Activated CD4-positive, alpha-beta T cell treated with anti-CD3 and anti-CD28 coated beads, Interleukin-2, amount 10 ng/mL, durations not matched to agents 24 days and 14 days (primary cell): Measurements from ENCODE around the gene CENPQ. TPM values are rescaled to one million over a fixed set of nuclear protein-coding genes. Genes with fewer than 3 reads are reported as not detected.

ENCODE experiments used
- DNase-seq: peaks from one replicate; pipeline ENCODE4 v3.0.0; 2022
- H3K27ac Mint-ChIP-seq: one replicate; pipeline ENCODE4 v1.8.0; 2022; ENCODE audit warnings: mild to moderate bottlenecking, mixed read lengths
- H3K27me3 Mint-ChIP-seq: one replicate; pipeline ENCODE4 v1.8.0; 2022; ENCODE audit warnings: mixed read lengths
- H3K36me3 Mint-ChIP-seq: one replicate; pipeline ENCODE4 v1.8.0; 2022; ENCODE audit warnings: low read depth, mild to moderate bottlenecking, mixed read lengths
- H3K4me1 Mint-ChIP-seq: one replicate; pipeline ENCODE4 v1.8.0; 2021; ENCODE audit warnings: mixed read lengths
- H3K4me3 Mint-ChIP-seq: one replicate; pipeline ENCODE4 v1.8.0; 2022; ENCODE audit warnings: mild to moderate bottlenecking, moderate library complexity, mixed read lengths
- H3K9me3 Mint-ChIP-seq: one replicate; pipeline ENCODE4 v1.8.0; 2021; ENCODE audit warnings: mixed read lengths
- intact Hi-C: fragments of 100-400 bp; cut with micrococcal nuclease; formaldehyde crosslinking; loops from one replicate; pipeline ENCODE4 v1.15.1; 2023
- total RNA-seq: library from RNA; stranded (reverse); gene quantifications from 2 replicates; pipeline ENCODE4 v1.2.3, GENCODE V29; 2022

CENPQ gene
- 16.4 and 18.6 TPM in 2 replicates for total RNA-seq

- intact Hi-C loops: loop anchor here (2.0 kb wide), 1 partner anchor 88 kb away; the partner anchor contains the start of gene C6orf141
- peaks cover 47% of the 10 kb centered on the region for H3K4me1 Mint-ChIP-seq
- H3K9me3 Mint-ChIP-seq: no peaks in the 10 kb centered on the region
- peaks cover 6% of the 10 kb centered on the region for H3K36me3 Mint-ChIP-seq
- DNase-seq: peak; percentile 98
- H3K4me3 Mint-ChIP-seq: peak within 1 kb of the TSS; percentile 96
- no peaks in the 10 kb centered on the region for H3K27me3 Mint-ChIP-seq
- peak within 1 kb of the TSS; percentile 92 for H3K27ac Mint-ChIP-seq
Observed at GRCh38 chr6:49462927-49463611, at the start of gene CENPQ, which contains the start of gene MMUT. CENPQ (plus strand) TSS chr6:49463370; CDS start chr6:49470177, 6,807 bp downstream. MMUT (minus strand) TSS chr6:49463253; CDS start chr6:49459466, 3,787 bp downstream.

- Mint-ChIP-seq H3K27me3 (peaks cover 8% of the 10 kb centered on the region), H3K4me1 (no peaks in the 10 kb centered on the region), H3K4me3 (no peak overlapping the region), H3K27ac (no peak overlapping the region), H3K36me3 (no peaks in the 10 kb centered on the region), H3K9me3 (no peaks in the 10 kb centered on the region)
- intact Hi-C loops: no loop called here
- DNase-seq: no peak
Observed at GRCh38 chr6:49415358-49415757, 47.8 kb upstream of the CENPQ start.

GRCh38 chr6:49416195-49416594, 47.0 kb upstream of the CENPQ start:
- H3K4me1 Mint-ChIP-seq: no peaks in the 10 kb centered on the region
- intact Hi-C loops: no loop called here

GRCh38 chr6:49423817-49424216, 39.4 kb upstream of the CENPQ start:
- intact Hi-C loops: no loop called here
- H3K4me1 Mint-ChIP-seq: no peaks in the 10 kb centered on the region
- no peak overlapping the region for H3K27ac Mint-ChIP-seq
- no peak for DNase-seq
- peaks cover 10% of the 10 kb centered on the region for H3K27me3 Mint-ChIP-seq
- H3K9me3 Mint-ChIP-seq: no peaks in the 10 kb centered on the region
- H3K36me3 Mint-ChIP-seq: no peaks in the 10 kb centered on the region
- H3K4me3 Mint-ChIP-seq: no peak overlapping the region

More at GRCh38 chr6:49416195-49416594, 47.0 kb upstream of the CENPQ start:
- no peak overlapping the region for H3K27ac Mint-ChIP-seq
- no peaks in the 10 kb centered on the region for H3K36me3 Mint-ChIP-seq
- H3K4me3 Mint-ChIP-seq: no peak overlapping the region
- no peak for DNase-seq
- no peaks in the 10 kb centered on the region for H3K9me3 Mint-ChIP-seq
- peaks cover 13% of the 10 kb centered on the region for H3K27me3 Mint-ChIP-seq

GRCh38 chr6:49430187-49430586, 33.0 kb upstream of the CENPQ start:
- H3K36me3 Mint-ChIP-seq: peaks cover 12% of the 10 kb centered on the region
- H3K4me1 Mint-ChIP-seq: no peaks in the 10 kb centered on the region
- no peak for DNase-seq
- no peaks in the 10 kb centered on the region for H3K9me3 Mint-ChIP-seq
- intact Hi-C loops: no loop called here
- H3K27ac Mint-ChIP-seq: no peak overlapping the region
- no peaks in the 10 kb centered on the region for H3K27me3 Mint-ChIP-seq
- no peak overlapping the region for H3K4me3 Mint-ChIP-seq

GRCh38 chr6:49430866-49431265, 32.3 kb upstream of the CENPQ start:
- Mint-ChIP-seq H3K36me3 (peaks cover 19% of the 10 kb centered on the region), H3K4me3 (no peak overlapping the region), H3K27ac (no peak overlapping the region), H3K4me1 (no peaks in the 10 kb centered on the region), H3K27me3 (no peaks in the 10 kb centered on the region), H3K9me3 (no peaks in the 10 kb centered on the region)
- intact Hi-C loops: no loop called here
- DNase-seq: no peak

- Mint-ChIP-seq H3K27ac (no peak overlapping the region), H3K27me3 (no peaks in the 10 kb centered on the region), H3K9me3 (no peaks in the 10 kb centered on the region), H3K4me3 (no peak overlapping the region), H3K36me3 (peaks cover 18% of the 10 kb centered on the region), H3K4me1 (peaks cover 5% of the 10 kb centered on the region)
- intact Hi-C loops: no loop called here
- DNase-seq: no peak
Observed at GRCh38 chr6:49453221-49453620, 9.9 kb upstream of the CENPQ start.

GRCh38 chr6:49454787-49455709, 8.1 kb upstream of the CENPQ start:
- no peak for DNase-seq
- peaks cover 21% of the 10 kb centered on the region for H3K36me3 Mint-ChIP-seq
- no peaks in the 10 kb centered on the region for H3K9me3 Mint-ChIP-seq
- H3K27ac Mint-ChIP-seq: peak overlapping the region; percentile 58
- no peak overlapping the region for H3K4me3 Mint-ChIP-seq
- intact Hi-C loops: no loop called here
- H3K4me1 Mint-ChIP-seq: peaks cover 12% of the 10 kb centered on the region
- no peaks in the 10 kb centered on the region for H3K27me3 Mint-ChIP-seq

GRCh38 chr6:49457771-49458170, 5.4 kb upstream of the CENPQ start:
- DNase-seq: no peak
- peaks cover 15% of the 10 kb centered on the region for H3K36me3 Mint-ChIP-seq
- peaks cover 27% of the 10 kb centered on the region for H3K4me1 Mint-ChIP-seq
- intact Hi-C loops: no loop called here
- H3K27ac Mint-ChIP-seq: no peak overlapping the region
- no peaks in the 10 kb centered on the region for H3K27me3 Mint-ChIP-seq
- H3K4me3 Mint-ChIP-seq: no peak overlapping the region
- no peaks in the 10 kb centered on the region for H3K9me3 Mint-ChIP-seq

- DNase-seq: no peak
- Mint-ChIP-seq H3K4me1 (peaks cover 43% of the 10 kb centered on the region), H3K36me3 (peaks cover 8% of the 10 kb centered on the region), H3K9me3 (no peaks in the 10 kb centered on the region), H3K27me3 (no peaks in the 10 kb centered on the region), H3K4me3 (peak overlapping the region; percentile 96), H3K27ac (peak overlapping the region; percentile 92)
- intact Hi-C loops: loop anchor here (2.0 kb wide), 1 partner anchor 89 kb away; the partner anchor contains the start of gene C6orf141
Observed at GRCh38 chr6:49462071-49462470, 1.1 kb upstream of the CENPQ start.

- Mint-ChIP-seq H3K27ac (peak overlapping the region; percentile 92), H3K4me3 (peak overlapping the region; percentile 96), H3K27me3 (no peaks in the 10 kb centered on the region), H3K4me1 (peaks cover 43% of the 10 kb centered on the region), H3K36me3 (peaks cover 6% of the 10 kb centered on the region), H3K9me3 (no peaks in the 10 kb centered on the region)
- no peak for DNase-seq
- intact Hi-C loops: loop anchor here (2.0 kb wide), 1 partner anchor 88 kb away; the partner anchor contains the start of gene C6orf141
Observed at GRCh38 chr6:49462599-49462926, 607 bp upstream of the CENPQ start.

- peak overlapping the region; percentile 92 for H3K27ac Mint-ChIP-seq
- no peaks in the 10 kb centered on the region for H3K9me3 Mint-ChIP-seq
- no peak for DNase-seq
- H3K27me3 Mint-ChIP-seq: no peaks in the 10 kb centered on the region
- peaks cover 6% of the 10 kb centered on the region for H3K36me3 Mint-ChIP-seq
- peak overlapping the region; percentile 96 for H3K4me3 Mint-ChIP-seq
- intact Hi-C loops: loop anchor here (2.0 kb wide), 1 partner anchor 87 kb away; the partner anchor contains the start of gene C6orf141
- peaks cover 47% of the 10 kb centered on the region for H3K4me1 Mint-ChIP-seq
Observed at GRCh38 chr6:49463612-49463967, 420 bp downstream of the CENPQ start.

GRCh38 chr6:49464691-49465090, 1.5 kb downstream of the CENPQ start:
- Mint-ChIP-seq H3K27ac (no peak overlapping the region), H3K27me3 (no peaks in the 10 kb centered on the region), H3K9me3 (no peaks in the 10 kb centered on the region), H3K4me3 (peak overlapping the region; percentile 96), H3K36me3 (peaks cover 2% of the 10 kb centered on the region), H3K4me1 (peaks cover 47% of the 10 kb centered on the region)
- no peak for DNase-seq
- intact Hi-C loops: no loop called here

- no peaks in the 10 kb centered on the region for H3K9me3 Mint-ChIP-seq
- DNase-seq: no peak
- H3K27me3 Mint-ChIP-seq: no peaks in the 10 kb centered on the region
- intact Hi-C loops: no loop called here
- H3K27ac Mint-ChIP-seq: no peak overlapping the region
- peaks cover 16% of the 10 kb centered on the region for H3K36me3 Mint-ChIP-seq
- H3K4me1 Mint-ChIP-seq: peaks cover 28% of the 10 kb centered on the region
- no peak overlapping the region for H3K4me3 Mint-ChIP-seq
Observed at GRCh38 chr6:49468042-49468441, 4.9 kb downstream of the CENPQ start.
